ENCODE data around the gene OSTN.

DNA sequence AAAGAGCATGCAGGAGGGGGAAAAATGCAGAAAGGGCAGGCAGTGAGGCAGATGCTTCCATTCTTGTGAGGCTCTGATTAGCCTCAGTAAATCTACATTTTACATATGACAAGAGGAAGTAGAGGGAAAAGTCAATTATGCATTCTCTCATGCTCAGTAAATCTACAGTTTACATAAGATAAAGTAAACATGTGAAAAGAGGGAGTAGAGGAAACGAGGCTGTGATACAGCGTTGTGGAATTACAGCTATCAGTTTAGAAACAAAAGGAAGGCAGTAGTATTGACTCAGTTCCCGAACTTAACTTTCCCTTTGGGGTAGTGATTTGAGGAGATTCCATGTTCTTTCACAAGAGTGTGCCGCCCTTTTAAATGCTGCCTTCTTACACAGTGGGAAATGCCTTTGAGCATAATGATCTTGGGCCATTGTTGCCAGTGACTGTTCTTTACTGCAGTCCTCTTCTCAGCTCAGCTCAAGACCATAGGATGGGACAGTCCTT lies 39.3 kb downstream of the OSTN start:
- TF ChIP-seq CTCF (IDR thresholded peaks at IDR 0.05 in 2 of 3, conservative IDR thresholded peaks at IDR 0.05 in 1 of 3; ENCODE audit: borderline replicate concordance in 1 of 3, insufficient read depth in 1 of 3, low read depth in 2 of 3, low read length in 2 of 3) (no peak), EZH2 (IDR thresholded peaks at IDR 0.05) (no peak), CBX3 (IDR thresholded peaks at IDR 0.05; ENCODE audit: low read depth) (no peak), SP1 (IDR thresholded peaks at IDR 0.05; ENCODE audit: low read depth) (no peak), EZH2phosphoT487 (IDR thresholded peaks at IDR 0.05; ENCODE audit: borderline replicate concordance) (no peak), YY1 (IDR thresholded peaks at IDR 0.05; ENCODE audit: extremely low read depth, insufficient replicate concordance, low read depth, low read length) (no peak), POLR2A (IDR thresholded peaks at IDR 0.05; ENCODE audit: borderline replicate concordance, extremely low read depth, insufficient read depth, insufficient read length) (no peak), ZFX (IDR thresholded peaks at IDR 0.05) (no peak), CEBPB (IDR thresholded peaks at IDR 0.05; ENCODE audit: low read depth) (no peak), REST (IDR thresholded peaks at IDR 0.05; ENCODE audit: low read depth) (no peak), JUND (IDR thresholded peaks at IDR 0.05) (no peak), ZNF274 (IDR thresholded peaks at IDR 0.05; ENCODE audit: low read depth, low read length) (no peak)
- TF ChIP-seq, protein P1, sequence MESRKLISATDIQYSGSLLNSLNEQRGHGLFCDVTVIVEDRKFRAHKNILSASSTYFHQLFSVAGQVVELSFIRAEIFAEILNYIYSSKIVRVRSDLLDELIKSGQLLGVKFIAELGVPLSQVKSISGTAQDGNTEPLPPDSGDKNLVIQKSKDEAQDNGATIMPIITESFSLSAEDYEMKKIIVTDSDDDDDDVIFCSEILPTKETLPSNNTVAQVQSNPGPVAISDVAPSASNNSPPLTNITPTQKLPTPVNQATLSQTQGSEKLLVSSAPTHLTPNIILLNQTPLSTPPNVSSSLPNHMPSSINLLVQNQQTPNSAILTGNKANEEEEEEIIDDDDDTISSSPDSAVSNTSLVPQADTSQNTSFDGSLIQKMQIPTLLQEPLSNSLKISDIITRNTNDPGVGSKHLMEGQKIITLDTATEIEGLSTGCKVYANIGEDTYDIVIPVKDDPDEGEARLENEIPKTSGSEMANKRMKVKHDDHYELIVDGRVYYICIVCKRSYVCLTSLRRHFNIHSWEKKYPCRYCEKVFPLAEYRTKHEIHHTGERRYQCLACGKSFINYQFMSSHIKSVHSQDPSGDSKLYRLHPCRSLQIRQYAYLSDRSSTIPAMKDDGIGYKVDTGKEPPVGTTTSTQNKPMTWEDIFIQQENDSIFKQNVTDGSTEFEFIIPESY (IDR thresholded peaks at IDR 0.05; ENCODE audit: extremely low read depth, insufficient replicate concordance, low read length), result no peak
- TF ChIP-seq, protein P2, sequence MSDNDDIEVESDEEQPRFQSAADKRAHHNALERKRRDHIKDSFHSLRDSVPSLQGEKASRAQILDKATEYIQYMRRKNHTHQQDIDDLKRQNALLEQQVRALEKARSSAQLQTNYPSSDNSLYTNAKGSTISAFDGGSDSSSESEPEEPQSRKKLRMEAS (IDR thresholded peaks at IDR 0.05), result no peak

All from HCT116 (cell line).